Measurements from ENCODE around the gene IGHMBP2. TPM values are rescaled to one million over a fixed set of nuclear protein-coding genes. Genes with fewer than 3 reads are reported as not detected.
A peak's percentile ranks its signal among the peaks of the same experiment; 100 is the strongest.

Gene IGHMBP2
- total and polyA plus RNA-seq, 2 of the 8 experiments (the other 6 are each of a cell fraction or from before 2014, with no cell fraction given), result 8.4 to 17.6 TPM

GRCh38 chr11:68963779-68964178 lies 60.1 kb downstream of the IGHMBP2 start:
- Histone ChIP-seq H3K14ac (ENCODE audit: insufficient read length) (no peak overlapping the region), H3K4ac (replicated peaks; ENCODE audit: insufficient read length, low read depth, low read length) (peak overlapping the region; percentile 63), H3K27me3 (replicated peaks in 1 of 4; ENCODE audit: control insufficient read depth in 3 of 4, extremely low read depth in 1 of 4, insufficient read depth in 3 of 4, low read length in 3 of 4) (no peaks in the 10 kb centered on the region), H2BK15ac (ENCODE audit: low read length) (no peak overlapping the region), H3K9me3 (ENCODE audit: insufficient read depth in 2 of 2, low read depth in 1 of 2, low read length in 1 of 2) (no peaks in the 10 kb centered on the region; a peak in 1 of 4 replicates), H3K56ac (replicated peaks; ENCODE audit: insufficient read length, low read depth, low read length) (no peak overlapping the region), H3K4me1 (replicated peaks in 1 of 4; ENCODE audit: control insufficient read depth in 3 of 4, insufficient read depth in 4 of 4, low read length in 3 of 4) (no peaks in the 10 kb centered on the region), H3K4me3 (ENCODE audit: extremely low read depth in 1 of 4, insufficient read depth in 2 of 4, low read depth in 3 of 4, low read length in 4 of 4) (no peak overlapping the region), H2BK5ac (ENCODE audit: low read depth, low read length) (peak overlapping the region; percentile 26; the same call in 1 of the 2 replicates), H3K79me2 (ENCODE audit: control insufficient read depth in 1 of 2, insufficient read depth in 2 of 2, low read length in 2 of 2) (no peaks in the 10 kb centered on the region), H4K8ac (ENCODE audit: extremely low read depth, insufficient read depth, low read length) (no peak overlapping the region), H2BK12ac (ENCODE audit: low read depth, low read length) (peak overlapping the region; percentile 10; the same call in 1 of the 2 replicates), H3K18ac (ENCODE audit: extremely low read depth, low read length) (no peak overlapping the region), H2AK5ac (ENCODE audit: low read depth, low read length) (peak overlapping the region; percentile 53), H3K27ac (ENCODE audit: low read depth, low read length) (no peak overlapping the region), H4K91ac (replicated peaks; ENCODE audit: insufficient read length, low read length) (peak overlapping the region; percentile 88), H3K4me2 (ENCODE audit: insufficient read depth in 1 of 2, low read depth in 2 of 2, low read length in 2 of 2) (no peak overlapping the region), H4K5ac (ENCODE audit: insufficient read length, low read depth, low read length) (no peak overlapping the region), H3K23me2 (ENCODE audit: low read depth, low read length) (no peaks in the 10 kb centered on the region), H3K9ac (replicated peaks in 1 of 4; ENCODE audit: extremely low read depth in 1 of 4, low read depth in 3 of 4, low read length in 3 of 4) (no peak overlapping the region), H2BK120ac (replicated peaks; ENCODE audit: low read depth, low read length) (no peak overlapping the region), H4K20me1 (replicated peaks in 1 of 2; ENCODE audit: control insufficient read depth in 1 of 2, insufficient read depth in 2 of 2, low read length in 2 of 2) (peaks cover 0 to 2% of the 10 kb centered on the region in 2 experiments), H3K79me1 (ENCODE audit: low read depth, low read length) (no peaks in the 10 kb centered on the region), H3K23ac (ENCODE audit: insufficient read length) (no peak overlapping the region), H3K36me3 (ENCODE audit: control insufficient read depth in 2 of 4, insufficient read depth in 4 of 4, low read length in 3 of 4) (no peaks in the 10 kb centered on the region), H2AFZ (ENCODE audit: low read length) (no peak overlapping the region), H2BK20ac (ENCODE audit: low read length) (no peak overlapping the region)
- CTCF ChIA-PET (ENCODE audit: partially characterized antibody), result interaction anchor here (0.7 to 2.0 kb wide), 7 partner anchors 9 to 291 kb away, joined by 3 to 9 read pairs (median 3); no protein-coding TSS in a partner anchor
- no peak for TF ChIP-seq TCF12 (IDR thresholded peaks at IDR 0.05; ENCODE audit: low read depth, low read length)
- TF ChIP-seq RXRA (IDR thresholded peaks at IDR 0.05; ENCODE audit: insufficient read depth, low read depth, low read length), result no peak
- TF ChIP-seq CHD2 (IDR thresholded peaks at IDR 0.05; ENCODE audit: low read length), result no peak
- no peak for TF ChIP-seq CBX8 (IDR thresholded peaks at IDR 0.05; ENCODE audit: borderline replicate concordance, low read depth, low read length)
- no peak for TF ChIP-seq POU5F1 (IDR thresholded peaks at IDR 0.05; ENCODE audit: low read depth, low read length)
- no peak for TF ChIP-seq NRF1 (IDR thresholded peaks at IDR 0.05; ENCODE audit: low read depth, low read length)
- TF ChIP-seq CBX5 (IDR thresholded peaks at IDR 0.05; ENCODE audit: low read depth, low read length), result no peak
- TF ChIP-seq SIN3A (conservative IDR thresholded peaks at IDR 0.05 in 1 of 2, IDR thresholded peaks at IDR 0.05 in 1 of 2; ENCODE audit: low read depth in 1 of 2, low read length in 2 of 2), result no peak
- TF ChIP-seq NANOG (IDR thresholded peaks at IDR 0.05; ENCODE audit: insufficient read depth, low read depth, low read length, poor library complexity, severe bottlenecking), result no peak
- TF ChIP-seq SAP30 (IDR thresholded peaks at IDR 0.05; ENCODE audit: insufficient read depth, insufficient replicate concordance, low read length), result no peak
- TF ChIP-seq JUN (IDR thresholded peaks at IDR 0.05; ENCODE audit: low read depth, low read length), result no peak
- DNase-seq (ENCODE audit: low read depth in 1 of 2, low spot score in 2 of 2), result no peak
- peak; percentile 98 for FAIRE-seq
- POLR2A ChIA-PET (ENCODE audit: partially characterized antibody), result interaction anchor here (0.7 kb wide), 1 partner anchor 10 kb away, joined by 3 read pairs; no protein-coding TSS in a partner anchor
- WGBS, 2 experiments (ENCODE audit: extremely low coverage in 1 of 2, insufficient coverage in 1 of 2, insufficient read length in 1 of 2, insufficient replicate concordance in 2 of 2, low coverage in 1 of 2, low lambda C conversion rate in 2 of 2, missing lambda C conversion rate in 1 of 2), result 89% methylated on average over 3 of the region's 3 CpGs; no CpG with 5 or more reads in 1 of the 2 experiments

Data from H1 (cell line).